Activated CD4-positive, alpha-beta memory T cell treated with anti-CD3 and anti-CD28 coated beads, Interleukin-2, amount 10 ng/mL, durations not matched to agents 7 days and 5 days (primary cell): ENCODE data around the gene SRP68. TPM values are rescaled to one million over a fixed set of nuclear protein-coding genes. Genes with fewer than 3 reads are reported as not detected.

ENCODE experiments used
- CTCF ChIA-PET: fragments of 350-600 bp; sonication (Branson Sonifier 250); formaldehyde crosslinking; loops from one replicate; lab custom pipeline; 2021; ENCODE audit warnings: antibody characterized with exemption, inconsistent platforms; lab: Charles Lee
- POLR2A ChIA-PET: fragments of 350-600 bp; sonication (Branson Sonifier 250); formaldehyde crosslinking; loops from one replicate; lab custom pipeline; 2021; ENCODE audit warnings: antibody characterized with exemption; lab: Charles Lee
- DNase-seq: peaks from one replicate; pipeline ENCODE4 v3.0.0-alpha.2; 2020
- H3K27ac Mint-ChIP-seq: one replicate; pipeline ENCODE4 v1.8.0; 2021; ENCODE audit warnings: mild to moderate bottlenecking, mixed read lengths
- H3K27me3 Mint-ChIP-seq: one replicate; pipeline ENCODE4 v1.8.0; 2021; ENCODE audit warnings: mixed read lengths
- H3K36me3 Mint-ChIP-seq: one replicate; pipeline ENCODE4 v1.8.0; 2021; ENCODE audit warnings: low read depth, mixed read lengths
- H3K4me1 Mint-ChIP-seq: one replicate; pipeline ENCODE4 v1.8.0; 2021; ENCODE audit warnings: mixed read lengths
- H3K4me3 Mint-ChIP-seq: one replicate; pipeline ENCODE4 v1.8.0; 2021; ENCODE audit warnings: mild to moderate bottlenecking, mixed read lengths
- H3K9me3 Mint-ChIP-seq: one replicate; pipeline ENCODE4 v1.8.0; 2021; ENCODE audit warnings: mixed read lengths
- total RNA-seq, 2 experiments: library from RNA; stranded (reverse); gene quantifications; one replicate each; pipeline ENCODE4 v1.2.3, GENCODE V29; 2021

Gene SRP68
- total RNA-seq, 2 experiments from 2014 or later = 92.8 to 94.6 TPM

GRCh38 chr17:76027159-76027839, 45.0 kb downstream of the SRP68 start, which contains the start of gene EVPL:
Gene EVPL, minus strand, starts transcription at chr17:76027306. Its CDS starts 108 bp downstream, at chr17:76027198.
- H3K27ac Mint-ChIP-seq = no peak within 1 kb of the TSS
- H3K4me1 Mint-ChIP-seq = peaks cover 9% of the 10 kb centered on the region
- ChIA-PET POLR2A (no interaction called here), CTCF (no interaction called here)
- no peaks in the 10 kb centered on the region for H3K36me3 Mint-ChIP-seq
- no peaks in the 10 kb centered on the region for H3K9me3 Mint-ChIP-seq
- H3K4me3 Mint-ChIP-seq = no peak within 1 kb of the TSS
- no peak for DNase-seq
- no peaks in the 10 kb centered on the region for H3K27me3 Mint-ChIP-seq

- CTCF ChIA-PET = no interaction called here
- no peak overlapping the region for H3K4me3 Mint-ChIP-seq
Measured at GRCh38 chr17:76026714-76027158, 45.6 kb downstream of the SRP68 start.

GRCh38 chr17:76025294-76025693, 47.0 kb downstream of the SRP68 start:
- Mint-ChIP-seq H3K9me3 (no peaks in the 10 kb centered on the region), H3K27me3 (no peaks in the 10 kb centered on the region), H3K4me3 (no peak overlapping the region), H3K36me3 (no peaks in the 10 kb centered on the region), H3K27ac (no peak overlapping the region), H3K4me1 (peaks cover 9% of the 10 kb centered on the region)
- no peak for DNase-seq
- ChIA-PET CTCF (interaction anchor here (0.7 to 1.0 kb wide), 2 partner anchors 11 to 81 kb away, joined by 3 read pairs; no protein-coding TSS in a partner anchor), POLR2A (no interaction called here)

More at GRCh38 chr17:76026714-76027158, 45.6 kb downstream of the SRP68 start:
- no peak for DNase-seq
- POLR2A ChIA-PET = no interaction called here
- Mint-ChIP-seq H3K4me1 (peaks cover 9% of the 10 kb centered on the region), H3K27ac (no peak overlapping the region), H3K27me3 (no peaks in the 10 kb centered on the region), H3K9me3 (no peaks in the 10 kb centered on the region), H3K36me3 (no peaks in the 10 kb centered on the region)

GRCh38 chr17:76024353-76024752, 48.0 kb downstream of the SRP68 start:
- Mint-ChIP-seq H3K4me3 (no peak overlapping the region), H3K4me1 (peaks cover 3% of the 10 kb centered on the region), H3K36me3 (no peaks in the 10 kb centered on the region)

GRCh38 chr17:76023900-76024237, 48.4 kb downstream of the SRP68 start:
- ChIA-PET POLR2A (no interaction called here), CTCF (interaction anchor here (1.2 to 1.3 kb wide), 2 partner anchors 10 to 256 kb away, joined by 3 to 4 read pairs; no protein-coding TSS in a partner anchor)
- Mint-ChIP-seq H3K9me3 (no peaks in the 10 kb centered on the region), H3K4me1 (no peaks in the 10 kb centered on the region), H3K27ac (no peak overlapping the region), H3K4me3 (no peak overlapping the region), H3K27me3 (no peaks in the 10 kb centered on the region), H3K36me3 (no peaks in the 10 kb centered on the region)
- no peak for DNase-seq

More at GRCh38 chr17:76024353-76024752, 48.0 kb downstream of the SRP68 start:
- Mint-ChIP-seq H3K9me3 (no peaks in the 10 kb centered on the region), H3K27me3 (no peaks in the 10 kb centered on the region), H3K27ac (no peak overlapping the region)
- ChIA-PET CTCF (interaction anchor here (1.2 to 1.3 kb wide), 2 partner anchors 10 to 255 kb away, joined by 3 to 4 read pairs; no protein-coding TSS in a partner anchor), POLR2A (no interaction called here)
- DNase-seq = no peak

- no peaks in the 10 kb centered on the region for H3K9me3 Mint-ChIP-seq
- no peak overlapping the region for H3K27ac Mint-ChIP-seq
- H3K27me3 Mint-ChIP-seq = no peaks in the 10 kb centered on the region
- H3K36me3 Mint-ChIP-seq = no peaks in the 10 kb centered on the region
- no peak for DNase-seq
- ChIA-PET CTCF (interaction anchor here (1.2 to 1.3 kb wide), 2 partner anchors 9 to 257 kb away, joined by 3 to 4 read pairs; no protein-coding TSS in a partner anchor), POLR2A (no interaction called here)
- no peaks in the 10 kb centered on the region for H3K4me1 Mint-ChIP-seq
- no peak overlapping the region for H3K4me3 Mint-ChIP-seq
Measured at GRCh38 chr17:76022973-76023899, 49.1 kb downstream of the SRP68 start.

- CTCF ChIA-PET = interaction anchor here (0.6 kb wide), 1 partner anchor 41 kb away, joined by 3 read pairs; no protein-coding TSS in a partner anchor
- Mint-ChIP-seq H3K27me3 (no peaks in the 10 kb centered on the region), H3K36me3 (no peaks in the 10 kb centered on the region)
Measured at GRCh38 chr17:76022285-76022684, 50.0 kb downstream of the SRP68 start.

GRCh38 chr17:76019833-76020467, 52.4 kb downstream of the SRP68 start:
- ChIA-PET CTCF (interaction anchor here (0.5 to 14.7 kb wide), 6 partner anchors 19 to 378 kb away, joined by 3 to 169 read pairs (median 4); partner anchors contain the start of gene CDK3), POLR2A (interaction anchor here (0.8 to 1.6 kb wide), 3 partner anchors 9 to 254 kb away, joined by 3 to 4 read pairs (median 3); partner anchors contain the start of gene EXOC7)
- no peak overlapping the region for H3K27ac Mint-ChIP-seq
- DNase-seq = no peak
- H3K4me1 Mint-ChIP-seq = no peaks in the 10 kb centered on the region
- H3K36me3 Mint-ChIP-seq = no peaks in the 10 kb centered on the region
- no peak overlapping the region for H3K4me3 Mint-ChIP-seq
- peaks cover 3% of the 10 kb centered on the region for H3K27me3 Mint-ChIP-seq
- H3K9me3 Mint-ChIP-seq = no peaks in the 10 kb centered on the region

More at GRCh38 chr17:76022285-76022684, 50.0 kb downstream of the SRP68 start:
- POLR2A ChIA-PET = no interaction called here
- Mint-ChIP-seq H3K27ac (no peak overlapping the region), H3K4me3 (no peak overlapping the region), H3K9me3 (no peaks in the 10 kb centered on the region), H3K4me1 (no peaks in the 10 kb centered on the region)
- DNase-seq = no peak

GRCh38 chr17:76018801-76019200, 53.5 kb downstream of the SRP68 start:
- DNase-seq = no peak
- Mint-ChIP-seq H3K9me3 (no peaks in the 10 kb centered on the region), H3K27ac (no peak overlapping the region), H3K4me3 (no peak overlapping the region), H3K36me3 (no peaks in the 10 kb centered on the region), H3K27me3 (peaks cover 3% of the 10 kb centered on the region), H3K4me1 (peaks cover 2% of the 10 kb centered on the region)
- ChIA-PET POLR2A (interaction anchor here (1.6 kb wide), 1 partner anchor 11 kb away, joined by 4 read pairs; no protein-coding TSS in a partner anchor), CTCF (interaction anchor here (14.7 kb wide), 1 partner anchor 18 kb away, joined by 169 read pairs; the partner anchor contains the start of gene CDK3)

GRCh38 chr17:76018340-76018680, 54.0 kb downstream of the SRP68 start:
- Mint-ChIP-seq H3K4me3 (no peak overlapping the region), H3K4me1 (peaks cover 2% of the 10 kb centered on the region), H3K36me3 (no peaks in the 10 kb centered on the region), H3K27ac (no peak overlapping the region), H3K27me3 (peaks cover 3% of the 10 kb centered on the region), H3K9me3 (no peaks in the 10 kb centered on the region)
- ChIA-PET CTCF (interaction anchor here (0.6 to 14.7 kb wide), 2 partner anchors 18 to 85 kb away, joined by 5 to 169 read pairs; partner anchors contain the start of genes CDK3 and EXOC7), POLR2A (no interaction called here)
- no peak for DNase-seq

GRCh38 chr17:76017481-76018339, 54.6 kb downstream of the SRP68 start:
- Mint-ChIP-seq H3K4me1 (peaks cover 2% of the 10 kb centered on the region), H3K9me3 (no peaks in the 10 kb centered on the region), H3K27me3 (peaks cover 3% of the 10 kb centered on the region), H3K4me3 (no peak overlapping the region), H3K36me3 (no peaks in the 10 kb centered on the region), H3K27ac (no peak overlapping the region)
- CTCF ChIA-PET = interaction anchor here (0.6 to 14.7 kb wide), 3 partner anchors 17 to 104 kb away, joined by 3 to 169 read pairs (median 5); partner anchors contain the start of genes CDK3 and EXOC7
- POLR2A ChIA-PET = no interaction called here
- no peak for DNase-seq
